Activated naive CD4-positive, alpha-beta T cell (primary cell): ENCODE results near the gene IL6.
"Not testable (repeated sequence)": the region's sequence is repeated elsewhere in the genome, so short reads cannot be mapped to it uniquely, and the experiment has no call there.

Source experiments
- DNase-seq, 4 experiments: peaks; one replicate each; lab custom pipeline; 2025; lab: John Stamatoyannopoulos, UW

Gene IL6

GRCh38 chr7:22727714-22728035, 675 bp downstream of the IL6 start:
- DNase-seq: no peak

DNA sequence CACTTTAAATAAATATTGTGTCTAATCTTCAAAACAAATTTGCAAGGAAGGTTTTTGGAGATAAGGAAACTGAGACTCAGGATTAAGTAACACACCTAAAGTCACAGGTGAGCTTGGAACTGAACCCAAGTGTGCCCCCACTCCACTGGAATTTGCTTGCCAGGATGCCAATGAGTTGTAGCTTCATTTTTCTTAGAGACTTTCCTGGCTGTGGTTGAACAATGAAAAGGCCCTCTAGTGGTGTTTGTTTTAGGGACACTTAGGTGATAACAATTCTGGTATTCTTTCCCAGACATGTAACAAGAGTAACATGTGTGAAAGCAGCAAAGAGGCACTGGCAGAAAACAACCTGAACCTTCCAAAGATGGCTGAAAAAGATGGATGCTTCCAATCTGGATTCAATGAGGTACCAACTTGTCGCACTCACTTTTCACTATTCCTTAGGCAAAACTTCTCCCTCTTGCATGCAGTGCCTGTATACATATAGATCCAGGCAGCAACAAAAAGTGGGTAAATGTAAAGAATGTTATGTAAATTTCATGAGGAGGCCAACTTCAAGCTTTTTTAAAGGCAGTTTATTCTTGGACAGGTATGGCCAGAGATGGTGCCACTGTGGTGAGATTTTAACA, 1.5 kb downstream of the IL6 start:
- no peak for DNase-seq

DNA sequence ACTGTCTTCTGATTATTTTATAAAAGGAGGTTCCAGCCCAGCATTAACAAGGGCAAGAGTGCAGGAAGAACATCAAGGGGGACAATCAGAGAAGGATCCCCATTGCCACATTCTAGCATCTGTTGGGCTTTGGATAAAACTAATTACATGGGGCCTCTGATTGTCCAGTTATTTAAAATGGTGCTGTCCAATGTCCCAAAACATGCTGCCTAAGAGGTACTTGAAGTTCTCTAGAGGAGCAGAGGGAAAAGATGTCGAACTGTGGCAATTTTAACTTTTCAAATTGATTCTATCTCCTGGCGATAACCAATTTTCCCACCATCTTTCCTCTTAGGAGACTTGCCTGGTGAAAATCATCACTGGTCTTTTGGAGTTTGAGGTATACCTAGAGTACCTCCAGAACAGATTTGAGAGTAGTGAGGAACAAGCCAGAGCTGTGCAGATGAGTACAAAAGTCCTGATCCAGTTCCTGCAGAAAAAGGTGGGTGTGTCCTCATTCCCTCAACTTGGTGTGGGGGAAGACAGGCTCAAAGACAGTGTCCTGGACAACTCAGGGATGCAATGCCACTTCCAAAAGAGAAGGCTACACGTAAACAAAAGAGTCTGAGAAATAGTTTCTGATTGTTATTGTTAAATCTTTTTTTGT, 2.3 kb downstream of the IL6 start:
- DNase-seq: no peak

DNA sequence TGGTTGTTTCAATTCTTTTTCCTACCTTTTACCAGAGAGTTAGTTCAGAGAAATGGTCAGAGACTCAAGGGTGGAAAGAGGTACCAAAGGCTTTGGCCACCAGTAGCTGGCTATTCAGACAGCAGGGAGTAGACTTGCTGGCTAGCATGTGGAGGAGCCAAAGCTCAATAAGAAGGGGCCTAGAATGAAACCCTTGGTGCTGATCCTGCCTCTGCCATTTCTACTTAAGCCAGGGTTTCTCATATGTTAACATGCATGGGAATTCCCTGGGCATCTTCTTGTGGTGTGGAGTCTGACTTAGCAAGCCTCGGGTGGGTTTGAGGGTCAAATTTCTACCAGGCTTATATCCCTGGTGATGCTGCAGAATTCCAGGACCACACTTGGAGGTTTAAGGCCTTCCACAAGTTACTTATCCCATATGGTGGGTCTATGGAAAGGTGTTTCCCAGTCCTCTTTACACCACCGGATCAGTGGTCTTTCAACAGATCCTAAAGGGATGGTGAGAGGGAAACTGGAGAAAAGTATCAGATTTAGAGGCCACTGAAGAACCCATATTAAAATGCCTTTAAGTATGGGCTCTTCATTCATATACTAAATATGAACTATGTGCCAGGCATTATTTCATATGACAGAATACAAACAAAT, 3.2 kb downstream of the IL6 start:
- no peak for DNase-seq

DNA sequence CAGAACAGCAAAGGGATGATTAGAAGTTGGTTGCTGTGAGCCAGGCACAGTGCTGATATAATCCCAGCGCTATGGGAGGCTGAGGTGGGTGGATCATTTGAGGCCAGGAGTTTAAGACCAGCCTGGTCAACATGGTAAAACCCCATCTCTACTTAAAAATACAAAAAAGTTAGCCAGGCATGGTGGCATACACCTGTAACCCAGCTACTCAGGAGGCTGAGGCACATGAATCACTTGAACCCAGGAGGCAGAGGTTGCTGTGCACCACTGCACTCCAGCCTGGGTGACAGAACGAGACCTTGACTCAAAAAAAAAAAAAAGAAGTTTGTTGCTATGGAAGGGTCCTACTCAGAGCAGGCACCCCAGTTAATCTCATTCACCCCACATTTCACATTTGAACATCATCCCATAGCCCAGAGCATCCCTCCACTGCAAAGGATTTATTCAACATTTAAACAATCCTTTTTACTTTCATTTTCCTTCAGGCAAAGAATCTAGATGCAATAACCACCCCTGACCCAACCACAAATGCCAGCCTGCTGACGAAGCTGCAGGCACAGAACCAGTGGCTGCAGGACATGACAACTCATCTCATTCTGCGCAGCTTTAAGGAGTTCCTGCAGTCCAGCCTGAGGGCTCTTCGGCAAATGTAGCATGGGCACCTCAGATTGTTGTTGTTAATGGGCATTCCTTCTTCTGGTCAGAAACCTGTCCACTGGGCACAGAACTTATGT, 4.1 kb downstream of the IL6 start:
- DNase-seq: no peak

DNA sequence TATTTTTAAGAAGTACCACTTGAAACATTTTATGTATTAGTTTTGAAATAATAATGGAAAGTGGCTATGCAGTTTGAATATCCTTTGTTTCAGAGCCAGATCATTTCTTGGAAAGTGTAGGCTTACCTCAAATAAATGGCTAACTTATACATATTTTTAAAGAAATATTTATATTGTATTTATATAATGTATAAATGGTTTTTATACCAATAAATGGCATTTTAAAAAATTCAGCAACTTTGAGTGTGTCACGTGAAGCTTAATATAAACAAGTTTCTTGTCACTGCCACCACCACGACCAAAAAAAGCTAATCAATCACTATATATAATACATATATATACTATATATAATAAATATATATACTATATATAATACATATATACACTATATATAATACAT, 4.8 kb downstream of the IL6 start:
- no peak for DNase-seq

DNA sequence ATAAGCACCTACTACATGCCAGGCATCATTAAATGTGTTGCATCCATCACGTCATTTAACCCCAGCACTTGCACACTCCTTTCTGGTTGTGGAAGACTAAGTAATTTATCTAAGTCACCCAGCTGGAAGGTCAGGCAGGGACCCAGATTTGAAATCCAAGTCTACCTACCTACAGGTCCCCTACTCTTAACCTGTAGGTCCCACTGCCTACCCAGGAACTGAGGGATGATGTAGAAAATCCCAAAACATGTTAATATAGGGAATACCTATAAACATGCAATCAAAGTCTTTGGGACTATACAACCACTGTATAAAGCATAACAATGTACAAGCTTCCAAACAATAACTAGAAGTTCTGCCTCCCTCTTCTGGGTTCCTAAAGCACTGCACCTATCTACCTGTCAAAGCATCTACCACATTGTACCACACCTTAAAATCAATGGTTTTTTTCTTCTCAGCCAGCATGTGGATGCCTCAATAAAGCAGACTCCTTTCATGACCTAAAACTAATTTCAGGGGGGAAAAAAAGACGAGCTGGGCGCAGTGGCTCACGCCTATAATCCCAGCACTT, 5.6 kb downstream of the IL6 start:
- no peak for DNase-seq

GRCh38 chr7:22733761-22734160, 6.8 kb downstream of the IL6 start:
- no peak for DNase-seq

DNA sequence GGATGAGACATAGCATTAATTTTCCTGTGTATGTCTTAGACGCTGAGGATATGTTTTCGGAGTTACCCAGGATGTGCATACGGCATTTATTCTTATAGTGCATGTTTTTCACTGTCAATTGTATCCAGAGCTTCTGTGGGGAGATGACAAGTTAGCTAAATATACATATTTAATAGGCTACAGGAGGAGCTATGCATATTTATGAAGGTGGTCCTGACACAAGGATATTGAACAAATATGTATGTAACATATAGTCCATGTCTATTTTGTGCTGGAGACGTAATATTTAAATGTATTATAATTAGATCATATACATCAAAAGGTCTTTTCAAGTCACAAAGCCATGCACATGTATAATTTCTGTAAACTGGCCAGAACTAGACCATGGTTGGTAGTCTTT, 16.0 kb downstream of the IL6 start:
- DNase-seq: no peak

- no peak for DNase-seq
Observed at GRCh38 chr7:22751341-22751740, 24.3 kb downstream of the IL6 start.

- DNase-seq: no peak
Observed at GRCh38 chr7:22757338-22757994, 30.5 kb downstream of the IL6 start.

DNA sequence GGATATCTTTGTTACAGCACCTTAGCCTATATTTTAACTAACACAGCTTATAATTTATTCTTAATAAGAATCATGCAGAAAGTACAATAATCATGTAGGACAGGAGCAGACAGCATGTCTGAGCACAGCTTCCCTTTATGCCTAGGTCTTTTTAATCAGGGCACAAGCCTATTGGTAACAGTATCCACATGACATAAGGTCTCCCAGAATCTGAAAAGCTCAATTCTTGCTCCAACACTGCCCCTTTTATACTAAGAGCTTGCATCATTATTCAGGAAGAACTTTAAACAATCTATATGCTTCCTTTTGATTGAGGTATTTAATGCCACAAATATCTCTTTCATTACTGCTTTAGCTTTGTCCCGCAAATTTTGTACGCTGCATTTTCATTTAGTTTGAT, 31.6 kb downstream of the IL6 start:
- no peak for DNase-seq

- no peak for DNase-seq
Observed at GRCh38 chr7:22759721-22760120, 32.7 kb downstream of the IL6 start.

DNA sequence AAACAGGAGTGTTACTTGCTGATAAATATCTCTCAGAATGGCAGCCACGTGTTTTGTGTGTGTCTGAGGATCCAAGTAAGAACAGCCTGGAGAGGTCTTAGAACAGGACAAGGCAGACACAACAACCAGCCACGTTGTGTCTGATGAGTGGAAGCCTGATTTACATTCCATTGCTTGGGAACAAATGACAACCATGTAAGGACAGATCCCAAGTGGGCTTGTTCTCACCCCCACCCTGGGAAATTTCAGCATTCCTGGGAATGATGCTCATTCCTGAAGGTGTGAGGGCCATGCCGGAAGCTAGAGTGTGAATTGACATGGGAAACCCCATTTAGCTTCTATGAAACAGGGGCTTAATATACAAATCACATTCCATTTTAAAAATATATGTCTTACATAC, 35.9 kb downstream of the IL6 start:
- no peak for DNase-seq

- no peak for DNase-seq
Observed at GRCh38 chr7:22765609-22766008, 38.6 kb downstream of the IL6 start.

GRCh38 chr7:22771194-22771871, 44.3 kb downstream of the IL6 start:
- no peak for DNase-seq

- no peak for DNase-seq
Observed at GRCh38 chr7:22771872-22772228, 44.9 kb downstream of the IL6 start.

- DNase-seq: no peak
Observed at GRCh38 chr7:22772885-22773284, 45.9 kb downstream of the IL6 start.

- DNase-seq: no peak
Observed at GRCh38 chr7:22776964-22777363, 50.0 kb downstream of the IL6 start.

- DNase-seq: not testable (repeated sequence)
Observed at GRCh38 chr7:22779730-22780323, 52.8 kb downstream of the IL6 start.

- DNase-seq: no peak
Observed at GRCh38 chr7:22781230-22781711, 54.3 kb downstream of the IL6 start.
